Measurements from ENCODE around the gene PLD4.
A peak's percentile ranks its signal among the peaks of the same experiment; 100 is the strongest.

PLD4 gene

GRCh38 chr14:104978746-104979691 is 54.3 kb downstream of the PLD4 start:
- Mint-ChIP-seq H3K27me3 (ENCODE audit: low read depth, poor library complexity) (peaks cover 63% of the 10 kb centered on the region), H3K27ac (no peak overlapping the region), H3K4me3 (peak overlapping the region; percentile 77), H3K36me3 (ENCODE audit: low read depth) (no peaks in the 10 kb centered on the region), H3K4me1 (peaks cover 32% of the 10 kb centered on the region), H3K9me3 (no peaks in the 10 kb centered on the region)
- DNase-seq, result no peak
- TF ChIP-seq CTCF (IDR thresholded peaks at IDR 0.05), result no peak

GRCh38 chr14:104979758-104980610 is 55.3 kb downstream of the PLD4 start:
- Mint-ChIP-seq H3K27me3 (ENCODE audit: low read depth, poor library complexity) (peaks cover 57% of the 10 kb centered on the region), H3K36me3 (ENCODE audit: low read depth) (no peaks in the 10 kb centered on the region), H3K9me3 (no peaks in the 10 kb centered on the region), H3K4me3 (peak overlapping the region; percentile 3), H3K4me1 (peaks cover 37% of the 10 kb centered on the region), H3K27ac (no peak overlapping the region)
- DNase-seq, result no peak
- no peak for TF ChIP-seq CTCF (IDR thresholded peaks at IDR 0.05)

DNA sequence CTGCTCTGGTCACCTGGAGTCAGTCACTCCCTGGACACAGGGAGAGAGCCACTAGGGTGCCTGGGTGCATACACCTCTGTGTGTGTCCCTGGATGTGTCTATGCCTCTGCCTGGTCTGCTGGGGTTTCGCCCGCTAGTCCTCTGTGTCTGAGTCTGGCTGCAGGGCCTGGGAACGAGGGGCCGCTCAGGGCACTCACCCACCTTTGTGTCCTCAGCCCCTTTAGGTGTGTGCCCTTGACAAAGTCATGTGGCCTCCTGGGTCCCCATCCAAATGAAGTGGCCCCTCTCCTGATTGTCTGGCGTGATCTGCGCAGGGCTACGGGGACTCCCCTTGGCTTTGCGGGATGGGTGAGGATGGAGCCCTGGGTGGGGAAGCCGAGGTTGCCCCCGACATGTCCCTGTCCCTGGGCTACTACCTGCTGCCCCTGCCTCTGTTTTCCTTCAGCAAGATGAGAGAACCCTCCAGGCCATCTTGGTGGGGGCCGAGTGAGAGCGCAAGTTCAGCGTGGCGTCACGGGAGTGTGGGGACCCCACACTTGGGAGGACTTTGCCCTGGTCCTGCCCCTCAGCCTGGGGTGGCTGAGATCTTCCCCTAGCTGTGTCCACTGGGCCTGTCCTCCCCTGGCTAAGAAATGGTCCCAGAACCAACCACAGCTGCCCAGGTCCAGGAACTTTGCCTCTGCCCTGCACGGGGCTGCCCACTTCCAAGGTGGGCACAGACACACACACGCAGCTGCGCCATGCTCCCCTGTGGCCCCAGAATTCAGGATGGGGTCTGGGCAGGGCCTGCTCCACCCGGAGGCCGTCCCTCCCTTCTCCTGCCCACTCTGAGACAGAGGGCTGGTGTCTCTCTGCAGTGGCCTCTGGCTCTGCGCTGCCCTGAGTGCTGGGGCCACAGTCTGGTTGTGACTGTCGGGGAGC is 56.2 kb downstream of the PLD4 start:
- no peak for DNase-seq
- no peak overlapping the region for H3K27ac Mint-ChIP-seq
- no peaks in the 10 kb centered on the region for H3K36me3 Mint-ChIP-seq (ENCODE audit: low read depth)
- no peaks in the 10 kb centered on the region for H3K9me3 Mint-ChIP-seq
- H3K27me3 Mint-ChIP-seq (ENCODE audit: low read depth, poor library complexity), result peaks cover 57% of the 10 kb centered on the region
- TF ChIP-seq CTCF (IDR thresholded peaks at IDR 0.05), result no peak
- peaks cover 37% of the 10 kb centered on the region for H3K4me1 Mint-ChIP-seq
- H3K4me3 Mint-ChIP-seq, result no peak overlapping the region

- peaks cover 47% of the 10 kb centered on the region for H3K27me3 Mint-ChIP-seq (ENCODE audit: low read depth, poor library complexity)
- TF ChIP-seq CTCF (IDR thresholded peaks at IDR 0.05), result no peak
- H3K9me3 Mint-ChIP-seq, result no peaks in the 10 kb centered on the region
- H3K27ac Mint-ChIP-seq, result no peak overlapping the region
- H3K36me3 Mint-ChIP-seq (ENCODE audit: low read depth), result no peaks in the 10 kb centered on the region
- DNase-seq, result no peak
- H3K4me1 Mint-ChIP-seq, result peaks cover 35% of the 10 kb centered on the region
- H3K4me3 Mint-ChIP-seq, result no peak overlapping the region
These were observed 57.2 kb downstream of the PLD4 start for GRCh38 chr14:104981699-104982541.

Data from nephron progenitor cell (in vitro differentiated cells).